Progenitor cell of endocrine pancreas (in vitro differentiated cells): ENCODE measurements around the gene GPR39. TPM values are rescaled to one million over a fixed set of nuclear protein-coding genes. Genes with fewer than 3 reads are reported as not detected.

ENCODE experiments used
- DNase-seq: peaks from one replicate; pipeline ENCODE4 v3.0.0; 2021; ENCODE audit warnings: low spot score; ENCODE audit not compliant: unreplicated experiment
- H3K27ac Mint-ChIP-seq: 2 replicates; pipeline ENCODE4 v1.8.0; 2021; ENCODE audit warnings: mild to moderate bottlenecking, moderate library complexity, mixed read lengths
- H3K27me3 Mint-ChIP-seq: 2 replicates; pipeline ENCODE4 v1.8.0; 2021; ENCODE audit warnings: mixed read lengths
- H3K36me3 Mint-ChIP-seq: 2 replicates; pipeline ENCODE4 v1.8.0; 2022; ENCODE audit warnings: mixed read lengths; ENCODE audit not compliant: insufficient read depth
- H3K4me1 Mint-ChIP-seq: 2 replicates; pipeline ENCODE4 v1.8.0; 2021; ENCODE audit warnings: low read depth, mixed read lengths
- H3K4me3 Mint-ChIP-seq: 2 replicates; pipeline ENCODE4 v1.8.0; 2021; ENCODE audit warnings: low read depth, mild to moderate bottlenecking, moderate library complexity, mixed read lengths
- H3K9me3 Mint-ChIP-seq: 2 replicates; pipeline ENCODE4 v1.8.0; 2021; ENCODE audit warnings: low read depth, mixed read lengths
- total RNA-seq: library from RNA; stranded (reverse); gene quantifications from 2 replicates; pipeline ENCODE4 v1.2.1, GENCODE V29; 2021
- TF ChIP-seq, protein P1 (sequence below): fragments of 200-600 bp; sonication (generic); IDR thresholded peaks from one replicate; pipeline ENCODE4 v1.5.0; 2021; ENCODE audit warnings: antibody characterized with exemption, mild to moderate bottlenecking; ENCODE audit not compliant: unreplicated experiment

The GPR39 gene
- total RNA-seq, 1 donor from 2014 or later, result 4.0 TPM

DNA sequence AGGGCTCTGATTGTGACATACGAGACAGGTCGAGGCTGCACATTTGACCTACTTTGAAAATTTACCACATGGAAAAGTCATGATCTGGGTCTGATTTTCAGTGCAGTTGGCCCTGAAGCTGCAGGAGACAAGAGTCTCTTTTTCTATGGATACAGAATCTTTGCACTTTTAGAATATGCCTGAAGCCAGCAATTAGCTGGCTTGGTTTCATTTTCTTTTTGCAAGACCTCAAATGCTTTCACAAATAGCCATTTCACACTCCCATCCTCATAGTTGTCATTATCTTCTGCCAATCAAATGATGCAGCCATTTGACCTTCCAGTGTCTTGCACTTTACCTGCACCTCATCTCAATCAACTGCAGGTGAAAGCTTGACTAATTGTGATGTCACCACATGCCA lies 59.0 kb downstream of the GPR39 start:
- Mint-ChIP-seq H3K27me3 (no peaks in the 10 kb centered on the region), H3K4me3 (no peak overlapping the region), H3K27ac (no peak overlapping the region), H3K36me3 (no peaks in the 10 kb centered on the region), H3K9me3 (no peaks in the 10 kb centered on the region), H3K4me1 (peaks cover 21% of the 10 kb centered on the region)
- DNase-seq, result no peak
- TF ChIP-seq, protein P1, sequence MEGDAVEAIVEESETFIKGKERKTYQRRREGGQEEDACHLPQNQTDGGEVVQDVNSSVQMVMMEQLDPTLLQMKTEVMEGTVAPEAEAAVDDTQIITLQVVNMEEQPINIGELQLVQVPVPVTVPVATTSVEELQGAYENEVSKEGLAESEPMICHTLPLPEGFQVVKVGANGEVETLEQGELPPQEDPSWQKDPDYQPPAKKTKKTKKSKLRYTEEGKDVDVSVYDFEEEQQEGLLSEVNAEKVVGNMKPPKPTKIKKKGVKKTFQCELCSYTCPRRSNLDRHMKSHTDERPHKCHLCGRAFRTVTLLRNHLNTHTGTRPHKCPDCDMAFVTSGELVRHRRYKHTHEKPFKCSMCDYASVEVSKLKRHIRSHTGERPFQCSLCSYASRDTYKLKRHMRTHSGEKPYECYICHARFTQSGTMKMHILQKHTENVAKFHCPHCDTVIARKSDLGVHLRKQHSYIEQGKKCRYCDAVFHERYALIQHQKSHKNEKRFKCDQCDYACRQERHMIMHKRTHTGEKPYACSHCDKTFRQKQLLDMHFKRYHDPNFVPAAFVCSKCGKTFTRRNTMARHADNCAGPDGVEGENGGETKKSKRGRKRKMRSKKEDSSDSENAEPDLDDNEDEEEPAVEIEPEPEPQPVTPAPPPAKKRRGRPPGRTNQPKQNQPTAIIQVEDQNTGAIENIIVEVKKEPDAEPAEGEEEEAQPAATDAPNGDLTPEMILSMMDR, result no peak

DNA sequence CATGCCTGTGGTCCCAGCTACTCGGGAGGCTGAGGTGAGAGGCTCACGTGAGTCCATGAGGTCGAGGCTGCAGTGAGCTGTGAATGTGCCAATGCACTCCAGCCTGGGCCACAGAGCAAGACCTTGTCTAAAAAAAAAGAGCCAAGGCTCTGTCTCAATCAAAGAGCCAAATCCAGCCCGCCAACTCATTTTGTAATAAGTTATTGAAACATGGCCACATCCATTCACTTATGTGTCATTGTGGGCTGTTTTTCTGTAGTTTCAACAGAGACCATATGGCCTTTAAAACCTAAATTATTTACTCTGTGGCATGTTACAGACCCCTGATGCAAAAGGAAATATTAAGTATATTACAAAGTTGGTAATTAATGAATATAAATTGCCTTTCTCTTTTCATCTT lies 60.8 kb downstream of the GPR39 start:
- DNase-seq, result no peak
- Mint-ChIP-seq H3K27ac (no peak overlapping the region), H3K4me3 (no peak overlapping the region), H3K4me1 (peaks cover 23% of the 10 kb centered on the region), H3K27me3 (no peaks in the 10 kb centered on the region), H3K36me3 (no peaks in the 10 kb centered on the region), H3K9me3 (no peaks in the 10 kb centered on the region)
- TF ChIP-seq, protein P1, result no peak

GRCh38 chr2:132477962-132478361 lies 61.4 kb downstream of the GPR39 start:
- Mint-ChIP-seq H3K36me3 (no peaks in the 10 kb centered on the region), H3K27ac (no peak overlapping the region), H3K9me3 (no peaks in the 10 kb centered on the region), H3K4me3 (no peak overlapping the region), H3K4me1 (peaks cover 23% of the 10 kb centered on the region), H3K27me3 (no peaks in the 10 kb centered on the region)
- TF ChIP-seq, protein P1, result no peak
- no peak for DNase-seq

DNA sequence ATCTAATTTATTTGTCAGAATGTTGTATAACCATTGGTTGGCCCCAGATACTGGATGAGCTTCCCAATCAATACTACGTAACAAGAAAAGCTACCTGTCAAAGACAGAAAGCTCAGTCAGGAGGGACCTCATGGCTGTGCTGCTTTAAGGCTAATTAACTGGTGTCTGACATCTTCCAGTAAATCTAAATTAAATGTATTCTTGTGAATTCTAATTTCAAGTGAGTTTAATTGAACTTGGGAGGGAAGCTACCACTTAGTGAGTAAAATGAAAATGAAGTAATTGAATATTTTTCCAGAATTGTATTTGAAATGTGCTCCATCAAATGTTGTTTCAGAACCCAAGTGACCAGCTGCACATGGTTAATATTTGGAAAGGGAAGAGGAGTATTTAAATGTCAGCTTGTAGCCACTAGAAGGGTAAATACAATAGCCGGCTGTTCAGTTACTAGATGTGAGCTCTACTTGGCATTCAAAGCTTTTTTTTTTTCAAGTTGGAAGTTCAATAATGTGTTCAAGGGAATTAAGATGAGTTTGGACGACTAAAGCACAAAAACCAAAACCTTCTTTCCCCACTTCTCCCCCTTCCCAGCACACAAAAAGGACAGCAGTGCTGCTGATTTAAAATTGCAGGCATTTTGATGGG lies 62.0 kb downstream of the GPR39 start:
- Mint-ChIP-seq H3K9me3 (no peaks in the 10 kb centered on the region), H3K27me3 (no peaks in the 10 kb centered on the region), H3K27ac (no peak overlapping the region), H3K36me3 (no peaks in the 10 kb centered on the region), H3K4me1 (peaks cover 23% of the 10 kb centered on the region), H3K4me3 (peak overlapping the region; percentile 2)
- TF ChIP-seq, protein P1, result no peak
- no peak for DNase-seq

DNA sequence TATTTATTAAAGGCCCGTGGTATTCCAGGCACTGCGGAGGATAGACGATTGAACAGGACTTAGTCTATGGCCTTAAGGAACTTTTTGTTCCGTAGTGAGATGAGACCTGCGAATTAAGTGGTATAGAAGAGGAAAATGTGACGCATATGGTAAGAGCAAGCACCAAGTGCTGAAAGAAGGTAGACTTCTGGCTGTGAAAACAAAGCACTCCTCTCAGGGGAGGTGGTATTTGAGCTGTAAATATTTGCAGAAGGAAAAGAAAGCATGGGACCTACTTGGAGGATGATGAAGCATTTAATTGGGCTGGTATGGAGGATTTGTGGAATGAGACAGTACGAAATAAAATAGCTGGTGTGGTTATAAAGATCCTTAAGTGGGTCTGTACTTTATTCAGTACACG lies 62.5 kb downstream of the GPR39 start:
- Mint-ChIP-seq H3K27ac (peak overlapping the region; percentile 12), H3K27me3 (no peaks in the 10 kb centered on the region), H3K4me3 (peak overlapping the region; percentile 2), H3K4me1 (peaks cover 23% of the 10 kb centered on the region), H3K9me3 (no peaks in the 10 kb centered on the region), H3K36me3 (no peaks in the 10 kb centered on the region)
- TF ChIP-seq, protein P1, result no peak
- DNase-seq, result no peak
